ENCODE data around the gene CAMK4.

DNA sequence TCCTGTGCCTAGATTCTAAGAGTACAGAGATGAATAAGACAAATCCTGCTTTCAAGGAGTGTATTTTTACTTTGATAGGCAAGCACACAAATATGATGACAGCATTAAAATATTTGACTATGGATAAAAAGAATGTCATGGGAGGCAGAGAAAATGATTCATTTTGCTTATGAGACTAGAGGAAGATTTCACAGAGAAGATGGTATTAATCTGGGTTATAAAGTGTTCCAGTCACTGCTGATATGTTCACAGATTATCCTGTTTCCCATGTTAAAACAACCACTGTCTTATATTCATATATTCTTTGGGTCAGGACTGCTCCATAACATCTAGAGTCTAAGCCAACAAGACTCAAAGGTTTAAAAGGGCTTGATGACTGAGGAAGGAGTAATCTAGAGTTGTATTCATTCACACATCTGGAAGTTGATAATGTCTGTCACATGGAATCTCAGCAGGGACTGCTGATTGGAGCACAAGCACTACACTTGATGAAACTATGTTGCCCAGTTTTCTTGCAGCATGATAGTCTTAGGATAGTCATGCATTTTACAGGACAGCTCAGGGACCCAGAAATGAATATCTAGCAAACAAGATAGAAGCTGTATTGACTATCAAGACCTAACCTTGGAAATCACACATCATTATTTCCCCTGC is 208.8 kb downstream of the CAMK4 start:
- TF ChIP-seq CTCF (IDR thresholded peaks at IDR 0.05; ENCODE audit: insufficient read depth, low read length), result no peak
- no peak for TF ChIP-seq REST (IDR thresholded peaks at IDR 0.05; ENCODE audit: insufficient replicate concordance, low read depth)
- TF ChIP-seq POLR2AphosphoS5 (IDR thresholded peaks at IDR 0.05; ENCODE audit: low read depth), result no peak

Data from HL-60 (cell line).